Activated CD4-positive, alpha-beta T cell treated with anti-CD3 and anti-CD28 coated beads for 36 hours (primary cell): ENCODE data around the gene PASD1. TPM values are rescaled to one million over a fixed set of nuclear protein-coding genes. Genes with fewer than 3 reads are reported as not detected.
"Not testable (repeated sequence)": the region's sequence is repeated elsewhere in the genome, so short reads cannot be mapped to it uniquely, and the experiment has no call there.

ENCODE experiments used
- ATAC-seq: fragments of 200-7000 bp; cut with Tn5 transposase; one replicate; pipeline ENCODE4 v1.10.0; 2021; ENCODE audit warnings: mild to moderate bottlenecking, moderate library complexity
- CTCF ChIA-PET: fragments of 350-600 bp; sonication (Branson Sonifier 250); formaldehyde crosslinking; loops from one replicate; lab custom pipeline; 2021; ENCODE audit warnings: antibody characterized with exemption; lab: Charles Lee
- POLR2A ChIA-PET: fragments of 350-600 bp; sonication (Branson Sonifier 250); formaldehyde crosslinking; loops from one replicate; lab custom pipeline; 2021; ENCODE audit warnings: antibody characterized with exemption, inconsistent platforms; lab: Charles Lee
- DNase-seq: peaks from one replicate; pipeline ENCODE4 v3.0.0-alpha.2; 2020
- H3K27ac Mint-ChIP-seq: one replicate; pipeline ENCODE4 v1.8.0; 2021; ENCODE audit warnings: mixed read lengths
- H3K27me3 Mint-ChIP-seq: one replicate; pipeline ENCODE4 v1.8.0; 2021; ENCODE audit warnings: mixed read lengths
- H3K36me3 Mint-ChIP-seq: one replicate; pipeline ENCODE4 v1.8.0; 2021; ENCODE audit warnings: low read depth, mixed read lengths
- H3K4me1 Mint-ChIP-seq: one replicate; pipeline ENCODE4 v1.8.0; 2021; ENCODE audit warnings: mixed read lengths
- H3K4me3 Mint-ChIP-seq: one replicate; pipeline ENCODE4 v1.8.0; 2021; ENCODE audit warnings: mild to moderate bottlenecking, moderate library complexity, mixed read lengths
- H3K9me3 Mint-ChIP-seq: one replicate; pipeline ENCODE4 v1.8.0; 2021; ENCODE audit warnings: low read depth, mixed read lengths
- intact Hi-C, 2 experiments: fragments of 100-400 bp; cut with DNase I in 1 of 2; cut with micrococcal nuclease in 1 of 2; formaldehyde crosslinking; loops; one replicate each; pipeline versions ENCODE4 v1.14.2 to v1.15.1; 2022 to 2024; cut with DNase I, micrococcal nuclease
- total RNA-seq, 2 experiments: library from RNA; stranded (reverse); gene quantifications; one replicate each; pipeline ENCODE4 v1.2.3, GENCODE V29; 2021

PASD1 gene
- total RNA-seq, 2 experiments from 2014 or later = not detected

DNA sequence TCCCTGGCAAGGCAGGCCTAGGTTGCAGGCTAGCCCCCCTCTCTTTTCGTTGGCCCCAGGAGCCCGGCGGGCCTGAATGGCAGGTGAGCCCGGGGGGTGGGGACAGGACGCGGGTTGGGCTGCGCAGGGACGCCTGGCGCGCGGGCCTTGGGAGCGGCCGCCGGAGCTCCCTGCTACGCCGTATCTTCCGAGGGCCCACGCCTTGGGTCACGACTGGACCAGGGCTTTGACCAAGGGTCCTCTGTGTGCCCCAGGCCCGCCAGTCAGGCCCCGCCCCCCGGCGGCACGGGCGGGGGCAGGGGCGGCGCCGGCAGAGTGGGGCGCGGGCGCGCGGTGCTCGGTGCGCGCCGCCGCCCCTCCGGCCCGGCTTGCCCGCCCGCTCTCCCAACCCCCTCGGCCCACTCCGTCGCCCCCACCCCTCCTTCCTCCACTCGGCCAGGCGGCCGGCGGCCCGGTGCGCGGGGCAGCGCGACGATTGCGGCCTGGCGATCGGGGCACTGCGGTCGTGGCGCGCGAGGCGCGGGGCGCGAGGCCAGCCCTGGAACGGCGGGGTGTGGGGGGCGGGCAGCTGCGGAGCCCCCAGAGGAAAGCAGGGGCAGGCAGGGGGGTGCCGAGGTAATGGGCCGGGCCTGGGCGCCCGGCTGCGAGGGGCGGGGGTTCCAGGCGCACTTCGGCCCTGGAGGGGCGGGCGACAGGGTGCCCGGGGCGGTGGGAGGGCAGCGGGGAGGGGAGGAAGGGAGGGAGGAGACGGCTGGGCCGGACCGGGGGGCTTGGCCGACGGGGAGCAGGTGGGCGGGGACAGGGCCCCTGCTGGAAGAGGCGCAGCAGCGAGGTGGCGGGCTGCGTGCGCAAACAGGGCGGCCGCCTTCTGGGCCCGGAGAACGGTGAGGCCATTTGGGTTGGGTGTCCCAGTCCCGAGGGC, 131.4 kb downstream of the PASD1 start, which contains the start of gene PRRG3:
TSS of gene PRRG3 (plus strand) at position 798 of the 922 bp plus-strand sequence. CDS start 3,357 bp downstream, outside the sequence.
- intact Hi-C loops = no loop called here
- ATAC-seq (no peak), DNase-seq (no peak)
- no peak within 1 kb of the TSS for H3K4me3 Mint-ChIP-seq
- no peak within 1 kb of the TSS for H3K27ac Mint-ChIP-seq
- H3K36me3 Mint-ChIP-seq = no peaks in the 10 kb centered on the region
- CTCF ChIA-PET = no interaction called here
- H3K27me3 Mint-ChIP-seq = peaks cover 15% of the 10 kb centered on the region
- H3K9me3 Mint-ChIP-seq = no peaks in the 10 kb centered on the region
- POLR2A ChIA-PET = no interaction called here
- no peaks in the 10 kb centered on the region for H3K4me1 Mint-ChIP-seq

DNA sequence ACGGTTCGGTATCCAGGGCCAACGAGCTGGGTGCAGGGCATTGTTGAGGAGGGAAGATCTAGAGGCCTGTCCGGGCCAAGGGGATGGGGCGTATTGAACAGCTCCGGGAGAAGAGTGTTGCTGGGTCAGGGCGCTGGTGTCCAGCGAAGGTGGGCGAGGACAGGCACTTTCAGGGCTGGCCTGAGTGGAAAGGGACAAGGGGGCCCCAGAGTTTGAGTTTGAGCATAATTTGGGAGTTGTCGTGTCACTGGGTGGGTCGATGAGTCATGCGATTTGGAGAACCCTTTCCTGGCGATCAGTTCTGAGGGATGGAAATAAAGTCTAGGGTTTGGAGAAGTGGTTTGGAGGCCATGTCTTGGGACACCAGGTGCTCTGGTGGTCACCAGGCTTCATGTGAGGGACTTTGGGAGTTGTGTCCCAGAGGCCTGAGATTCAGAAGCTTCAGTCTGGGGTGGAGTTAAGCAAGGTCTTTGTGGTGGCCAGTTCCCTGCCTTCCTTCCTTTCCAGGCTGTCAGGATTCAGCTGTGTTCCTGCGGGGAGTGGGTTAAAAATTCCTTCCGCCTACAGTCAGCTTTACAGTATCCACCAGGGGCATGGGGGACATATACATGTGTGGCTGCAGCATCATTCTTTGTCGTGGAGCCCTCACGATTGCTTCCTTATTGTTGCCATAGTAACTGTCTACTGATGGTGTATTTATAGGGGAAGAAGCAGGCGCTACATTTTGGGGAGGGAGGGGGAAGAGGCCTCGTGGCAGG, 132.3 kb downstream of the PASD1 start:
- H3K36me3 Mint-ChIP-seq = no peaks in the 10 kb centered on the region
- H3K27me3 Mint-ChIP-seq = peaks cover 15% of the 10 kb centered on the region
- H3K27ac Mint-ChIP-seq = no peak overlapping the region
- POLR2A ChIA-PET = no interaction called here
- intact Hi-C loops = no loop called here
- ATAC-seq (no peak), DNase-seq (no peak)
- no peaks in the 10 kb centered on the region for H3K9me3 Mint-ChIP-seq
- no peaks in the 10 kb centered on the region for H3K4me1 Mint-ChIP-seq
- no peak overlapping the region for H3K4me3 Mint-ChIP-seq
- CTCF ChIA-PET = no interaction called here

DNA sequence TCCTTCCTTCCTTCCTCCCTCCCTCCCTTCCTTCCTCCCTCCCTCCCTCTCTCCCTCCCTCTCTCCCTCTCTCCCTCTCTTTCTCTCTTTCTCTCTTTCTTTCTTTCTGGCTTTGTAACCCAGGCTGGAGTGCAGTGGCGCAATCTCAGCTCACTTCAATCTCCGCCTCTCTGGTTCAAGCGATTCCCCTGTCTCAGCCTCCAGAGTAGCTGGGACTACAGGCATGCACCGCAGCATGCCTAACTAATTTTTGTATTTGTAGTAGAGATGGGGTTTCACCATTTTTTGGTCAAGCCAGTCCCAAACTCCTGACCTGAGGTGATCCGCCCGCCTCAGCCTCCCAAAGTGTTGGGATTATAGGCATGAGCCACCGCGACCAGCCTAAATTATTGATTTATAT, 133.6 kb downstream of the PASD1 start:
- peaks cover 15% of the 10 kb centered on the region for H3K27me3 Mint-ChIP-seq
- POLR2A ChIA-PET, DNase-seq, intact Hi-C loops, CTCF ChIA-PET, ATAC-seq, H3K4me1 Mint-ChIP-seq, H3K27ac Mint-ChIP-seq, H3K9me3 Mint-ChIP-seq, H3K36me3 Mint-ChIP-seq, H3K4me3 Mint-ChIP-seq: not testable (repeated sequence)

DNA sequence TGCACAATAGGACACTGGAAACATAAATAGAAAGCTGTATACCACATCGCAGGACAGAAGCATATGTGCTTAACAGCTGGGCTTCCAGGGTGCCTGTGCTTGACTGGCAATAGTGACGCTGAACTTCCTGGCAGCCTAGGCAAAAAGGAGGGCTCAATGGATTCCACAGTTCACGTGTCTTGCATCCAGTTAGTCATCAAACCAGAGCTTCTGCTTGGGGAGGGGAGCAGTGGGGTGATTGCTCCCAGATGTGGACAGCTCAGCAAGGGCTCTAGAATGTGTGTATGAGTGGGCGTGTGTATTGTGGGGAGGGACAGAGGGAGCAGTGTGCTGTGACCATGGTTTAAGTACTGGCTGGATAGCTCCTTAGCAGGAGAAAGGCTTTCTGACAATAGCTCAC, 134.0 kb downstream of the PASD1 start:
- Mint-ChIP-seq H3K27me3 (peaks cover 15% of the 10 kb centered on the region), H3K9me3 (no peaks in the 10 kb centered on the region), H3K4me3 (no peak overlapping the region), H3K27ac (no peak overlapping the region), H3K4me1 (no peaks in the 10 kb centered on the region), H3K36me3 (no peaks in the 10 kb centered on the region)
- intact Hi-C loops = no loop called here
- DNase-seq = no peak
- POLR2A ChIA-PET = no interaction called here
- no peak for ATAC-seq
- CTCF ChIA-PET = no interaction called here

DNA sequence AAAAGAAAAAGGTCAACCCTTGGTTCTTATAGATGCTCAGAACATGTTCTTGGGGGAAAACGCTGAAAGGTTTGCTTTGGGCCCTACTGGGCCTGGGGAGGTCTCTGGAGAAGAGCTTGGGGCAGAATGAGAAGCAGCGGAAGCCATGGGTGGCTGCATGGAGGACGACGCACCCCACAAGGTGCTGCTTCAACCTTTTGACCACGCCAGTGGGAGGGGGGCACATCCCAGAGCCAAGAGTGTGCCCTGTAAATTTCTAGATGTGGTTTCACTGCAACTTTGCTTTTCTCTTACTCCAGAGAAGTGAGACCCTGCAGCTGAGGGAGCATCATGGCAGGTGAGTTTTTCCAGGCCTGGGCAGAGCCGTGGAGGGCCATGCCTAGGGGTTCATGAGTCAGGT, 135.0 kb downstream of the PASD1 start:
- Mint-ChIP-seq H3K27me3 (peaks cover 12% of the 10 kb centered on the region), H3K4me1 (no peaks in the 10 kb centered on the region), H3K27ac (no peak overlapping the region), H3K36me3 (no peaks in the 10 kb centered on the region), H3K4me3 (no peak overlapping the region), H3K9me3 (no peaks in the 10 kb centered on the region)
- intact Hi-C loops = no loop called here
- ChIA-PET POLR2A (no interaction called here), CTCF (no interaction called here)
- ATAC-seq = no peak
- no peak for DNase-seq

DNA sequence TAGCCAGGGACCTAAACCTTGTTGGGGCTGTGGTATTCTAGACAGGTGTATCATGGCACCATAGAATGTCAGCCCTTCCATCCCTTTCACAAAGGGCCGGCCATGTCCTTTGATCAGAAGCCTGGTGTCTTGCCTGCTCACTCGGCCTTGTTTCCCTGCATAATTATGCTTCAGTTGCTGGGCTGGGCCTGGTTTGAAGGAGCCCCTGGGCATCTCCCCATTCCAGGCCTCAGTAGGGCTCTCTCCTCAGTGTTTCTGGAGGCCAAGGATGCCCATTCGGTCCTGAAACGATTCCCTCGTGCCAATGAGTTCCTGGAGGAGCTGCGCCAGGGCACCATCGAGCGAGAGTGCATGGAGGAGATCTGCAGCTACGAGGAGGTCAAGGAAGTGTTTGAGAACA, 136.3 kb downstream of the PASD1 start:
- Mint-ChIP-seq H3K4me3 (no peak overlapping the region), H3K27ac (no peak overlapping the region), H3K27me3 (peaks cover 9% of the 10 kb centered on the region), H3K4me1 (no peaks in the 10 kb centered on the region), H3K36me3 (no peaks in the 10 kb centered on the region), H3K9me3 (no peaks in the 10 kb centered on the region)
- ChIA-PET CTCF (no interaction called here), POLR2A (no interaction called here)
- ATAC-seq = no peak
- intact Hi-C loops = no loop called here
- no peak for DNase-seq

DNA sequence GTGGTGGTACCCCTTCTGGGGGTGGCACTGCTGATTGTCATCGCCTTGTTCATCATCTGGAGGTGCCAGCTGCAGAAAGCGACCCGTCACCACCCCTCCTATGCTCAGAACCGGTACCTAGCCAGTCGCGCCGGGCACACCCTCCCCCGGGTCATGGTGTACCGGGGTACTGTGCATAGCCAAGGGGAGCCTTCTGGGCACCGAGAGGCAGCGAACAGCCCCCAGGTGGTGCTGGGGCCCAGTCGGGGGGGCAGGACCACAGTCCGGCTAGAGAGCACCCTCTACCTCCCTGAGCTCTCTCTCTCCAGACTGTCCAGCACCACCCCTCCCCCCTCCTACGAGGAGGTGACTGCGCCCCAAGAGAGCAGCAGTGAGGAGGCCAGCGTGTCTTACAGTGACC, 137.1 kb downstream of the PASD1 start:
- DNase-seq = no peak
- CTCF ChIA-PET = no interaction called here
- no peak for ATAC-seq
- Mint-ChIP-seq H3K4me3 (no peak overlapping the region), H3K27me3 (peaks cover 8% of the 10 kb centered on the region), H3K4me1 (no peaks in the 10 kb centered on the region), H3K9me3 (no peaks in the 10 kb centered on the region), H3K27ac (no peak overlapping the region), H3K36me3 (no peaks in the 10 kb centered on the region)
- POLR2A ChIA-PET = interaction anchor here (0.6 kb wide), 1 partner anchor 101 kb away, joined by 3 read pairs; no protein-coding TSS in a partner anchor
- intact Hi-C loops = no loop called here

DNA sequence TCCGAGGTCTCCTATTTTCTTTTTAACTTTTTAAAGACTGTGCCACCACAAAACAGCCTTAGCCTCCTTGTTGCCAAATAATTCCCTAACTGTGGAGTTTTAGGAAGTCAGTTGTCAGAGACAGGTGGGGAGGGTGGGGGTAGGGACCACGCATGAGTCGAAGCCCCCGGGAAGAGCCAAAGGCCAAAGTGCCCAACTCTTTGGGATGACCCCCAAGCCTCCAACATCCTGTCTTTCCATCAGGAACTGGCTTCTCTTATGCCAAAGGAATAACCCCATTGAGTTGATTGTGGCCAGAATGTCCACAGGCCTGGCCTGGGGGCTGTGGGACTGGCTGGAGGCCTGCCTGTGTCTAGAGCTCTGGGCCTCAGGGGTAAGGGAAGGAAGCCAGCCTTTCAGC, 137.6 kb downstream of the PASD1 start:
- CTCF ChIA-PET = no interaction called here
- DNase-seq (no peak), ATAC-seq (no peak)
- Mint-ChIP-seq H3K4me3 (no peak overlapping the region), H3K27me3 (peaks cover 7% of the 10 kb centered on the region), H3K9me3 (no peaks in the 10 kb centered on the region), H3K27ac (no peak overlapping the region), H3K36me3 (no peaks in the 10 kb centered on the region), H3K4me1 (no peaks in the 10 kb centered on the region)
- intact Hi-C loops = no loop called here
- POLR2A ChIA-PET = interaction anchor here (0.6 kb wide), 1 partner anchor 100 kb away, joined by 3 read pairs; no protein-coding TSS in a partner anchor

DNA sequence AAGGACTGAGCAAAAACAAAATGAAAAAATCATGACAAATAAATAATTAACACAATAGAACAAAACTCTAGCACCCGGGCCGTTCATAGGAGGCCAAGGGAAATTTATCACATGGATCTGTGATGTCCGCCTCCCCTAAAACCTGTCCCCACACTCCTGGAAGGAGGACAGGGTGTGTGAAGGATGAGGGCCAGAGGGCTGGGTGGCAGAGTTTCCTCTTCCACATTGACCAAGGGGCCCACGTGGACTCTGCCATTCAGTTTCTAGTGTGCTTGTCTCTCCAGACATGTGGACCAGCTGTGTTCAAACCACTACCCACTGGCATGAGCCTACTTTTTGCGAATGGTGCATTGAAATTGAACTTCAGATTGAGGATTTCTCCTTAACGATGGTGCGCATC, 138.1 kb downstream of the PASD1 start:
- Mint-ChIP-seq H3K4me3 (no peak overlapping the region), H3K9me3 (no peaks in the 10 kb centered on the region), H3K27me3 (peaks cover 6% of the 10 kb centered on the region), H3K36me3 (no peaks in the 10 kb centered on the region), H3K4me1 (no peaks in the 10 kb centered on the region), H3K27ac (no peak overlapping the region)
- ChIA-PET POLR2A (no interaction called here), CTCF (no interaction called here)
- DNase-seq (no peak), ATAC-seq (no peak)
- intact Hi-C loops = no loop called here

DNA sequence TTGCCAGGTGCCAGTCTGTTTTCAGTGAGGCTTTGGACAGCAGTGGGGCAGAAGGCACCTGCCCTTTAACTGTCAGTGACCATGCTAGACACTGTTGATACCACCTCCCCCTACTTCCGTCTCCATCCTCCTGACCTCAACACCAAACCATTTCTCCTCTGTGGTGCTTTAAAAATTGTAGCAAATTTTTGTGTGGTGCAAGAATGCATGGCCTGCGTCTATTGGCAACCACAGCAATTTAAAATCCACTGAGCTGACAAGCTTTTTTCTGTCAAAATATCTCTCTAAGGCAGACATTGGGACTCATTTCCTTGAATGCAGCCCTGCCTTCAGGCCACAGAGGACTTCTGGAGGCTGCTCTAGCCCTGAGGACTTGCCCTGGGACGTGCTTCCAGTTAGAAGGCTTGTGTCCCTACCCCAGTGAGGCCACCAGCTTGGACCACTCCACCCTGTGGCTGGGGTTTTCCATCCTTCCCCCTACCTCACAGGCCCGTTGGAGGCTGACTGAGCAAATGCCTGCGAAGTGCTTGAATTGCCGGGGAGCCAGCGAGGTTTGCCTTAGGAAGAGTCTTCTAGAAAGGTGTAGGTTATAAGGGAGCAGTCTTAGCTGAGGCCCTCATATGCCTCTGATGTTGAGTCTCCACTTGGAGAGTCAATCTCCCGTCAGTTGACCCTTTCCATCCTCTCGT, 138.7 kb downstream of the PASD1 start:
- no peak for ATAC-seq
- DNase-seq = no peak
- intact Hi-C loops = no loop called here
- ChIA-PET CTCF (no interaction called here), POLR2A (no interaction called here)
- no peak overlapping the region for H3K4me3 Mint-ChIP-seq
- H3K27me3 Mint-ChIP-seq = peaks cover 2% of the 10 kb centered on the region
- no peak overlapping the region for H3K27ac Mint-ChIP-seq
- H3K4me1 Mint-ChIP-seq = no peaks in the 10 kb centered on the region
- H3K9me3 Mint-ChIP-seq = no peaks in the 10 kb centered on the region
- no peaks in the 10 kb centered on the region for H3K36me3 Mint-ChIP-seq

DNA sequence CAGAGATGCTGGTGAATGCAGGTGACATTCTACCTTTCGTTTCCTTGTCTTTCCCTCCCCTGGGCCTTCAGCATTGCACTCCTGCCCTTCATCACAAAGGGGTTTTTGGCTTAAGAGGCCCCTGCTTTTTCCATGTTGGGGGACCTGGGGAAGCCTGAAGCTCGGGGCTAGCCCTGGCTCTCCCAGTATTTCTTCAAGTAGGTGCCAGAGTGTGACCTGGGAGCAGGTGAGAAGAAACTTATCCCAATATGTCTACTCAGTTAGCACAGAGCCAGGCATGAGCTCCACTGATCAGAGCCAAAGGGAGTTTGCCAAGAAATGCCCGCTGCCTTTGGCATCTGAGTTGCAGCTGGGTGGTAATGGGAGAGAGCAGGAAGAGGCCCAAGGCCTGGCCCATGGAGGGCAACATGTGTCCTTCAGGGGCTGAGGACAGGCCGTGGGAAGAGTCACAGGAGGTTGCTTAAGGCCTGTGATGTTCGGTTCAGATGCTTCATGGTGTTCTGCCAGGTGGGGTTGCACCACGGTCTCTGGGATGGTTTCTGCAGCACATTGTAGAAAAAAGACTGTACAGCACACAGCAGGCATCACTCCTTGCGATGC, 139.4 kb downstream of the PASD1 start:
- Mint-ChIP-seq H3K4me1 (no peaks in the 10 kb centered on the region), H3K27me3 (no peaks in the 10 kb centered on the region), H3K9me3 (no peaks in the 10 kb centered on the region), H3K4me3 (no peak overlapping the region), H3K27ac (no peak overlapping the region), H3K36me3 (no peaks in the 10 kb centered on the region)
- POLR2A ChIA-PET = no interaction called here
- DNase-seq = no peak
- CTCF ChIA-PET = interaction anchor here (0.9 kb wide), 1 partner anchor 9 kb away, joined by 3 read pairs; no protein-coding TSS in a partner anchor
- no peak for ATAC-seq
- intact Hi-C loops = no loop called here
